Activated CD4-positive, alpha-beta T cell treated with anti-CD3 and anti-CD28 coated beads, Interleukin-2, Interleukin-6, amounts not matched to agents 100 ng/mL and 50 ng/mL, durations not matched to agents 16 hours and 8 hours (primary cell): ENCODE measurements around the gene KLK10.

Source experiments
- DNase-seq: peaks from one replicate; pipeline ENCODE4 v3.0.0-alpha.2; 2020

Gene KLK10

DNA sequence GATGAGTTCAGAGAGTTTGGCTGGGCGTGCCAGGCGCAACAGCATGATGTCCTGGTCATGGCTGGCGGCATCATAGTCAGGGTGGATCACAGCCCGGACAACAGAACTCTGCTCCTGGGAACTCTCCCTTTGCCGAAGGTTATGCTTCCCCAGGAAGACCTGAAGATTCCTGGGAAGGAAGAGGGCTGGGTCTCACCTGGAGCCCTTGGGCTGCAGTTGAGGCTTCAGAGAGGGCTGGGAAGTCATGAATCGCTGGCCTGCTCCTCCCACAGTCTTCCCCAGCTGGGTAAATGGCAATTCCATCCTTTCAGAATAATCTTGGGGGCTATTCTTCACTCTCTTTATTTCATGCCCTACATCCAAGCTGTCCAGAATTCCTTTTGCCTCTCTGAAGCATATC lies 56.1 kb downstream of the KLK10 start:
- DNase-seq = no peak
